K562 (cell line): ENCODE results near the gene UBR1. TPM values are rescaled to one million over a fixed set of nuclear protein-coding genes. Genes with fewer than 3 reads are reported as not detected.

Experiments used
- ATAC-seq: fragments of 200-7000 bp; cut with Tn5 transposase; 3 replicates; pipeline ENCODE4 v1.9.1; 2020; ENCODE audit warnings: moderate library complexity
- BruUV-seq: library from RNA; stranded (reverse); fragments of 400-500 nt; replicated peaks from 2 replicates; lab custom pipeline; 2021; lab: Mats Ljungman, UMichigan
- CTCF ChIA-PET: fragments of 300-600 bp; formaldehyde crosslinking; extraction: SDS; loops from one replicate; lab custom pipeline; 2021; ENCODE audit warnings: low intra/inter-chr PET ratio; lab: Yijun Ruan, JAX
- POLR2A ChIA-PET: fragments of 300-600, 350-650 bp; sonication (Branson Sonifier 250); formaldehyde crosslinking; extraction: SDS; loops from one replicate; lab custom pipeline; 2021; ENCODE audit warnings: antibody characterized with exemption, inconsistent platforms; lab: Yijun Ruan, JAX
- DNase-seq, 4 experiments: peaks; one replicate each; pipeline versions ENCODE4 v3.0.0 to v3.0.0-alpha.2; 2011 to 2018; ENCODE audit warnings: low spot score in 3 of 4, mixed read lengths in 3 of 4; ENCODE audit errors: extremely low read depth in 1 of 4
- FAIRE-seq: peaks from 2 replicates; lab custom pipeline; 2011; peaks lifted over from hg19 to GRCh38; lab: Jason Lieb, UNC
- H2AFZ ChIP-seq: 2 replicates; pipeline ENCODE4 v1.6.0; 2011; ENCODE audit warnings: low read depth, low read length, control low read depth, inconsistent platforms
- H3K27ac ChIP-seq: fragments of 200-600 bp; 3 replicates; pipeline ENCODE4 v1.8.0; 2011; ENCODE audit warnings: low read depth, mild to moderate bottlenecking, control low read depth, inconsistent platforms, low read length, moderate library complexity, mixed read lengths; ENCODE audit errors: extremely low read depth
- H3K27me3 ChIP-seq, 2 experiments: fragments of 300-600 bp in 1 of 2; 2 replicates in 1 of 2; 3 replicates in 1 of 2; pipeline versions ENCODE4 v1.6.0 to v1.8.0; 2011; ENCODE audit warnings: inconsistent platforms in 2 of 2, low read length in 2 of 2, mild to moderate bottlenecking in 1 of 2, mixed read lengths in 1 of 2, moderate library complexity in 1 of 2; ENCODE audit not compliant: control insufficient read depth in 2 of 2, insufficient read depth in 2 of 2
- H3K36me3 ChIP-seq: fragments of 300-600 bp; 3 replicates; pipeline ENCODE4 v1.8.0; 2011; ENCODE audit warnings: mild to moderate bottlenecking, low read length, inconsistent platforms; ENCODE audit not compliant: control insufficient read depth, insufficient read depth
- H3K4me1 ChIP-seq, 2 experiments: fragments of 200-600 bp in 1 of 2; replicated peaks in 1 of 2; 2 replicates in 1 of 2; 3 replicates in 1 of 2; pipeline versions ENCODE4 v1.5.1 to v1.8.0; 2011; ENCODE audit warnings: inconsistent platforms in 2 of 2, low read length in 2 of 2, mild to moderate bottlenecking in 1 of 2, mixed read lengths in 1 of 2, moderate library complexity in 1 of 2; ENCODE audit not compliant: control insufficient read depth in 2 of 2, insufficient read depth in 2 of 2
- H3K4me2 ChIP-seq: 2 replicates; pipeline ENCODE4 v1.6.1; 2011; ENCODE audit warnings: low read length, control low read depth, inconsistent platforms, mixed read lengths; ENCODE audit not compliant: insufficient read depth
- H3K4me3 ChIP-seq: fragments of 200-600 bp; sonication (generic), shearing (Covaris generic); 2 replicates; pipeline ENCODE4 v1.5.1; 2016; ENCODE audit warnings: control low read depth, inconsistent platforms
- H3K79me2 ChIP-seq: fragments of 200-600 bp; 3 replicates; pipeline ENCODE4 v1.8.0; 2011; ENCODE audit warnings: low read length, inconsistent platforms; ENCODE audit not compliant: control insufficient read depth, insufficient read depth
- H3K9ac ChIP-seq, 2 experiments: 2 replicates each; pipeline versions ENCODE4 v1.6.0 to v1.6.1; 2011; ENCODE audit warnings: low read depth in 2 of 2, low read length in 2 of 2, control low read depth in 1 of 2, inconsistent platforms in 1 of 2, mild to moderate bottlenecking in 1 of 2, mixed read lengths in 1 of 2; ENCODE audit not compliant: insufficient read depth in 1 of 2
- H3K9me1 ChIP-seq: one replicate; pipeline ENCODE4 v1.6.0; 2011; ENCODE audit warnings: inconsistent platforms, mild to moderate bottlenecking, low read length, moderate library complexity; ENCODE audit not compliant: control insufficient read depth, insufficient read depth
- H3K9me3 ChIP-seq: replicated peaks from 2 replicates; pipeline ENCODE4 v1.5.1; 2011; ENCODE audit warnings: low read depth, low read length, inconsistent platforms; ENCODE audit not compliant: control insufficient read depth, insufficient read depth
- H4K20me1 ChIP-seq: replicated peaks from 2 replicates; pipeline ENCODE4 v1.6.1; 2011; ENCODE audit warnings: low read length, inconsistent platforms, mixed read lengths; ENCODE audit not compliant: control insufficient read depth, insufficient read depth
- CBFB ChIP-seq: sonication (generic); formaldehyde crosslinking; IDR thresholded peaks from 2 replicates; pipeline ENCODE4 v1.4.0; 2020; ENCODE audit warnings: mild to moderate bottlenecking, missing genetic modification reagents
- CBX1 ChIP-seq: sonication (generic); IDR thresholded peaks from 2 replicates; pipeline ENCODE4 v1.6.1; 2016; ENCODE audit warnings: antibody characterized with exemption, low read depth, mild to moderate bottlenecking
- EWSR1 ChIP-seq: fragments of 450-650 bp; IDR thresholded peaks from 2 replicates; pipeline ENCODE4 v1.6.1; 2018; ENCODE audit warnings: borderline replicate concordance, mild to moderate bottlenecking, low read depth, moderate library complexity; ENCODE audit not compliant: partially characterized antibody
- FIP1L1 ChIP-seq: fragments of 200-400 bp; formaldehyde crosslinking; IDR thresholded peaks from 2 replicates; pipeline ENCODE4 v1.6.1; 2018; ENCODE audit warnings: mild to moderate bottlenecking, low read depth, low read length; ENCODE audit not compliant: poor library complexity, severe bottlenecking
- KHSRP ChIP-seq: fragments of 450-650 bp; IDR thresholded peaks from 2 replicates; pipeline ENCODE4 v1.6.1; 2017
- NFIC ChIP-seq: fragments of 450-650 bp; IDR thresholded peaks from 2 replicates; pipeline ENCODE4 v1.6.1; 2017; ENCODE audit warnings: mild to moderate bottlenecking, inconsistent platforms
- POLR2A ChIP-seq: fragments of 450-650 bp; conservative IDR thresholded peaks from 2 replicates; pipeline ENCODE4 v1.6.1; 2016
- SOX6 ChIP-seq: fragments of 450-650 bp; IDR thresholded peaks from 2 replicates; pipeline ENCODE4 v1.6.1; 2014; ENCODE audit warnings: mild to moderate bottlenecking
- SP1 ChIP-seq: sonication (generic); formaldehyde crosslinking; IDR thresholded peaks from 2 replicates; pipeline ENCODE4 v1.8.1; 2022; ENCODE audit warnings: mild to moderate bottlenecking, missing genetic modification reagents
- TRIM28 ChIP-seq: fragments of 450-650 bp; IDR thresholded peaks from 2 replicates; pipeline ENCODE4 v1.6.1; 2017
- WGBS: fragments of 100-300 bp; shearing (Covaris generic); methylation state at CpG from one replicate; pipeline ENCODE4 v1.1.6; 2016; ENCODE audit warnings: low coverage, mixed read lengths; ENCODE audit not compliant: insufficient coverage; ENCODE audit errors: missing lambda C conversion rate; 5-methylcytosine and 5-hydroxymethylcytosine counted together
- in situ Hi-C: fragments of 300-500 bp; cut with MboI; formaldehyde crosslinking; loops from 4 replicates; pipeline ENCODE4 v1.15.0; 2018; ENCODE audit warnings: inconsistent platforms, mixed read lengths
- intact Hi-C: fragments of 100-400 bp; cut with micrococcal nuclease; formaldehyde crosslinking; loops from 2 replicates; pipeline ENCODE4 v1.14.2; 2022
- polyA plus RNA-seq, 8 experiments: library from polyadenylated mRNA; depleted of rRNA in 4 of 8; stranded (reverse) in 5 of 8; unstranded in 3 of 8; fragments of >200 nt; fragmentation: Nextera tagmentation in 2 of 8; fragmentation: Illumina TruSeq in 1 of 8; extraction: Ambion mirVana in 2 of 8; extraction: Trizol in 1 of 8; gene quantifications; 2 replicates each; pipeline versions ENCODE4 v1.2.1 to v1.2.3, GENCODE V29; 2011 to 2014; ENCODE audit warnings: inconsistent platforms in 1 of 8, missing spikeins in 1 of 8
- total RNA-seq, 7 experiments: library from RNA; depleted of rRNA in 6 of 7; stranded (reverse); fragments of >200 nt in 6 of 7; fragmentation: Illumina TruSeq in 2 of 7; extraction: Trizol in 2 of 7; gene quantifications; 2 replicates each; pipeline versions ENCODE4 v1.2.1 to v1.2.3, GENCODE V29; 2011 to 2021; ENCODE audit warnings: low replicate concordance in 1 of 7
- TF ChIP-seq, protein P1 (sequence below): fragments of 450-650 bp; formaldehyde crosslinking; conservative IDR thresholded peaks from 2 replicates; pipeline ENCODE4 v1.4.0; 2022; ENCODE audit warnings: mild to moderate bottlenecking, missing genetic modification characterization
- TF ChIP-seq, protein P2 (sequence below): fragments of 250-450 bp; sonication (Bioruptor Pico); IDR thresholded peaks from 2 replicates; pipeline ENCODE4 v1.4.0; 2020; ENCODE audit warnings: mild to moderate bottlenecking

The UBR1 gene
- total and polyA plus RNA-seq, 9 of the 15 experiments (the other 6 are each of a cell fraction or from before 2014, with no cell fraction given): 5.8 to 30.7 (median 15.3) TPM

DNA sequence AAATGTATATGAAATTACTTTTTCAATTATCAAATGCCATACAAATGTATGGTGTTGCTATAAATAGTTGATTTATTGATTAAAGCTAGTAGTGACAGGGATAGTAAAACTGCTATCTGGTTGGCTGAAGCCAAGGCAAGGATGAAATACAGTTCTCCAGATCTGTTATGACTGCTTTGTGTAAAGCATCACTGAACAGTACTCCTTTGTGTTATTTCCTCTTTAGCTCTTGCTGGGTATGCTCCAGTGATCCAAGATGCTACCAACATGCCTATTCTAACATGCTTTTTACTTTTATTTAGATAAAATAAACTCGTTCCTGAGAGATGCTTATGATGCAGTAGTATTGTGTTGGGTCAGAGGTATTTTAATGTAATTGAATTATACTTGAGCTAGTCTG lies 12.4 kb upstream of the UBR1 start:
- Histone ChIP-seq H3K36me3 (no peaks in the 10 kb centered on the region), H2AFZ (0 out of 2 replicates have a peak overlapping the region, but pooled peaks have one; percentile 4), H3K4me3 (no peak overlapping the region), H3K4me2 (no peak overlapping the region)
- intact Hi-C loops: no loop called here
- no peak for FAIRE-seq
- TF ChIP-seq, protein P1, sequence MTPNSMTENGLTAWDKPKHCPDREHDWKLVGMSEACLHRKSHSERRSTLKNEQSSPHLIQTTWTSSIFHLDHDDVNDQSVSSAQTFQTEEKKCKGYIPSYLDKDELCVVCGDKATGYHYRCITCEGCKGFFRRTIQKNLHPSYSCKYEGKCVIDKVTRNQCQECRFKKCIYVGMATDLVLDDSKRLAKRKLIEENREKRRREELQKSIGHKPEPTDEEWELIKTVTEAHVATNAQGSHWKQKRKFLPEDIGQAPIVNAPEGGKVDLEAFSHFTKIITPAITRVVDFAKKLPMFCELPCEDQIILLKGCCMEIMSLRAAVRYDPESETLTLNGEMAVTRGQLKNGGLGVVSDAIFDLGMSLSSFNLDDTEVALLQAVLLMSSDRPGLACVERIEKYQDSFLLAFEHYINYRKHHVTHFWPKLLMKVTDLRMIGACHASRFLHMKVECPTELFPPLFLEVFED (CRISPR knock-in tag): no peak
- TF ChIP-seq EWSR1 (no peak), FIP1L1 (no peak)
- TF ChIP-seq, all 486 proteins: peak for 0
- no peak overlapping the region for H3K27ac ChIP-seq
- H3K79me2 ChIP-seq: no peaks in the 10 kb centered on the region
- in situ Hi-C loops: no loop called here
- POLR2A ChIA-PET: interaction anchor here (0.8 kb wide), 1 partner anchor 15 kb away, joined by 3 read pairs; no protein-coding TSS in a partner anchor
- H3K27me3 ChIP-seq: no peaks in the 10 kb centered on the region
- peaks cover 8% of the 10 kb centered on the region in 2 experiments; a peak in 3 of 5 replicates for H3K4me1 ChIP-seq
- no peaks in the 10 kb centered on the region for H3K9me3 ChIP-seq
- WGBS: 19% methylated on average over 1 of the region's 1 CpG
- no peaks in the 10 kb centered on the region for H3K9me1 ChIP-seq
- no peak for ATAC-seq
- H3K9ac ChIP-seq: no peak overlapping the region
- BruUV-seq: no TSS peak
- H4K20me1 ChIP-seq: no peaks in the 10 kb centered on the region
- CTCF ChIA-PET: no interaction called here
- no peak for DNase-seq

DNA sequence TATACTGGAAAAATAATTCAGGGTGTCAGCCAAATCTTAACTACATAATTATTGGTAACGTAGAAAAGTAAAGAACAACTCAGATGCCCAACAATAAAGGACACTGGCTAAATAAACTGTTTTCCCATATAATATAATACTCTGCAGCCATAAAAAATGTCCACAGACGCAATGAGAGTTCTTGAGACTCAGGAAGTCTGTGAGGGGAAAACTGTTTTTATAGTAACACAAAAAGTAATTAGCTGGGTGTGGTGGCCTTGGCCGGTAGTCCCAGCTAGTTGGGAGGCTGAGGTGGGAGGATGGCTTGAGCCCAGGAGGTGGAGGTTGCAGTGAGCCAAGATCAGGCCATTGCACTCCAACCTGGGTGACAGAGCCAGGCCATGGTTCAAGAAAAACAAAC lies 5.5 kb upstream of the UBR1 start:
- FAIRE-seq (no peak), ATAC-seq (no peak), DNase-seq (no peak)
- Histone ChIP-seq H2AFZ (no peak overlapping the region), H3K4me2 (no peak overlapping the region), H3K36me3 (no peaks in the 10 kb centered on the region), H3K9ac (no peak overlapping the region), H3K79me2 (peaks cover 3% of the 10 kb centered on the region; the same call in 2 of the 3 replicates), H3K4me3 (no peak overlapping the region), H3K27ac (no peak overlapping the region), H3K4me1 (no peaks in the 10 kb centered on the region; a peak in 2 of 5 replicates), H4K20me1 (no peaks in the 10 kb centered on the region), H3K9me3 (no peaks in the 10 kb centered on the region), H3K9me1 (no peaks in the 10 kb centered on the region), H3K27me3 (no peaks in the 10 kb centered on the region)
- in situ Hi-C loops (no loop called here), intact Hi-C loops (no loop called here)
- WGBS: 52% methylated on average over 3 of the region's 3 CpGs
- no TSS peak for BruUV-seq
- ChIA-PET POLR2A (interaction anchor here (0.6 to 1.8 kb wide), 2 partner anchors 10 to 1399 kb away, joined by 3 to 8 read pairs; no protein-coding TSS in a partner anchor), CTCF (no interaction called here)
- no peak for TF ChIP-seq SOX6
- no peak for TF ChIP-seq CBFB (CRISPR knock-in tag)
- no peak for TF ChIP-seq CBX1
- TF ChIP-seq, protein P2, sequence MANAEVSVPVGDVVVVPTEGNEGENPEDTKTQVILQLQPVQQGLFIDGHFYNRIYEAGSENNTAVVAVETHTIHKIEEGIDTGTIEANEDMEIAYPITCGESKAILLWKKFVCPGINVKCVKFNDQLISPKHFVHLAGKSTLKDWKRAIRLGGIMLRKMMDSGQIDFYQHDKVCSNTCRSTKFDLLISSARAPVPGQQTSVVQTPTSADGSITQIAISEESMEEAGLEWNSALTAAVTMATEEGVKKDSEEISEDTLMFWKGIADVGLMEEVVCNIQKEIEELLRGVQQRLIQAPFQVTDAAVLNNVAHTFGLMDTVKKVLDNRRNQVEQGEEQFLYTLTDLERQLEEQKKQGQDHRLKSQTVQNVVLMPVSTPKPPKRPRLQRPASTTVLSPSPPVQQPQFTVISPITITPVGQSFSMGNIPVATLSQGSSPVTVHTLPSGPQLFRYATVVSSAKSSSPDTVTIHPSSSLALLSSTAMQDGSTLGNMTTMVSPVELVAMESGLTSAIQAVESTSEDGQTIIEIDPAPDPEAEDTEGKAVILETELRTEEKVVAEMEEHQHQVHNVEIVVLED (CRISPR knock-in tag): no peak
- no peak for TF ChIP-seq TRIM28
- TF ChIP-seq NFIC: no peak
- no peak for TF ChIP-seq POLR2A
- TF ChIP-seq KHSRP: no peak
- no peak for TF ChIP-seq SP1 (CRISPR knock-in tag)
